MCF 10A (cell line): ENCODE results near the gene NR2F1-AS1. TPM values are rescaled to one million over a fixed set of nuclear protein-coding genes. Genes with fewer than 3 reads are reported as not detected.

Experiments used
- BruUV-seq: library from RNA; stranded (reverse); fragments of 400-500 nt; replicated peaks from 2 replicates; lab custom pipeline; 2021; lab: Mats Ljungman, UMichigan
- CTCF ChIA-PET: fragments of 300-600 bp; sonication (Branson Sonifier 250); formaldehyde crosslinking; extraction: SDS; loops from one replicate; lab custom pipeline; 2021; ENCODE audit warnings: antibody characterized with exemption, inconsistent platforms; lab: Yijun Ruan, JAX
- POLR2A ChIA-PET: fragments of 300-600, 350-650 bp; sonication (Branson Sonifier 250); formaldehyde crosslinking; extraction: SDS; loops from one replicate; lab custom pipeline; 2020; ENCODE audit warnings: antibody characterized with exemption, inconsistent platforms; lab: Yijun Ruan, JAX
- DNase-seq: peaks from one replicate; pipeline ENCODE4 v3.0.0-alpha.2; 2018; ENCODE audit not compliant: unreplicated experiment
- H3K27ac Mint-ChIP-seq: one replicate; pipeline ENCODE4 v1.8.0; 2022; ENCODE audit warnings: mild to moderate bottlenecking, low read depth, mixed read lengths; ENCODE audit not compliant: unreplicated experiment
- H3K27me3 Mint-ChIP-seq: one replicate; pipeline ENCODE4 v1.8.0; 2022; ENCODE audit warnings: mixed read lengths; ENCODE audit not compliant: insufficient read depth, unreplicated experiment
- H3K36me3 Mint-ChIP-seq: one replicate; pipeline ENCODE4 v1.8.0; 2022; ENCODE audit warnings: mild to moderate bottlenecking, moderate library complexity, mixed read lengths; ENCODE audit not compliant: insufficient read depth, unreplicated experiment
- H3K4me1 Mint-ChIP-seq: one replicate; pipeline ENCODE4 v1.8.0; 2022; ENCODE audit warnings: mixed read lengths; ENCODE audit not compliant: insufficient read depth, unreplicated experiment
- H3K4me3 Mint-ChIP-seq: one replicate; pipeline ENCODE4 v1.8.0; 2022; ENCODE audit warnings: mild to moderate bottlenecking, moderate library complexity, mixed read lengths; ENCODE audit not compliant: unreplicated experiment
- H3K9me3 Mint-ChIP-seq: one replicate; pipeline ENCODE4 v1.8.0; 2022; ENCODE audit warnings: mixed read lengths; ENCODE audit not compliant: unreplicated experiment
- intact Hi-C: fragments of 100-400 bp; cut with micrococcal nuclease; formaldehyde crosslinking; loops from 2 replicates; pipeline ENCODE4 v1.14.1; 2022
- total RNA-seq: library from RNA; stranded (reverse); gene quantifications from 2 replicates; pipeline ENCODE4 v1.2.3, GENCODE V29; 2022
- TF ChIP-seq, protein P1 (sequence below): fragments of 200-600 bp; IDR thresholded peaks from one replicate; pipeline ENCODE4 v1.8.0; 2022; ENCODE audit warnings: antibody characterized with exemption, mild to moderate bottlenecking; ENCODE audit not compliant: unreplicated experiment

The NR2F1-AS1 gene
- total RNA-seq, 1 experiment from 2014 or later, result 3.2 TPM

DNA sequence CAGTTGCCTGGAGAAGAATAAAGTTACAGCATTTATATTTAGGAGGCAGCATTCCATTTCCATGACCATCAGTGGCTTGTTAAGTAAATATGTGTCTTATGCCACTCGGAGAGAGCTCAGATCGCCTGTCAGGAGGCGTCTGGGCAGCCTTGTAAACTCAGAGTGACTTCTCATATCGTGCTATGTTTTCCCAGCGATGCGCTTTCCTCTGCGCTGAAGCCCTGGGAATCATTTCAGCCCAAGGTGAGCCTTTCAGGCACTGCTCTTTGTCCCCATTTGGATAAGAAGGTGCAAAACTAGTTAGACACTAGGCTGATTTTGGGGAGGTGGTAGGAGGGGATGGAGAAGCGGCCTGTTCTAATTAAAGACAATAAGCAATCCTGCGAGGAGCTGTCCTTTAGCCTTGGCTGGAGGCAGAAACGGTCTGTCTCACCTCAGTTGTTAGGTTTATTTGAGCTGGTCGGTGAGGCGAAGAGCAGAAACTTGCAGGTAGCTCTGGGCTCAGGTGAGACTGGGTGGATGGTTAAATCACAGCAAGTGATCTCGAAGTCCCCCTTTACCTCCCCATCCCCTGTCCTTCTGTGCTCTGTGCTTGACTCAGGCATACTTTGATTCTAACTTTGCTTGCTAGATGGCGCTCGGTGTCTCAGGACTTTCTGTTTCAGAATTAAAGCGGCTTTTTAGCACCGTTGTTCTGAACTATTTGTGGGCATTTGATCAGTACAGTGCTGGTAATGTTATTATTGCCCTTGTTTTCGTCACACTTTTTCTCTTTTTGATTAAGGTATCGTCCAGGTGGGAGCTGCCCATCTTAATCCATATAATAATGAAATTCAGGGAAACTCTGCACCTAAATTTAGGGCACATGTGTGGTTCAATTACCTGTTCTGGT lies 26.6 kb upstream of the NR2F1-AS1 start:
- Mint-ChIP-seq H3K27me3 (peaks cover 80% of the 10 kb centered on the region), H3K9me3 (no peaks in the 10 kb centered on the region), H3K4me1 (peaks cover 10% of the 10 kb centered on the region), H3K4me3 (no peak overlapping the region), H3K27ac (no peak overlapping the region), H3K36me3 (no peaks in the 10 kb centered on the region)
- peak; percentile 62 for DNase-seq
- BruUV-seq, result no TSS peak
- intact Hi-C loops, result loop anchor here (2.0 to 10.0 kb wide), 4 partner anchors 25 to 1247 kb away; partner anchors contain the start of gene NR2F1
- CTCF ChIA-PET, result interaction anchor here (0.5 to 4.4 kb wide), 53 partner anchors 10 to 1986 kb away, joined by 3 to 50 read pairs (median 4); partner anchors contain the start of gene NR2F1
- TF ChIP-seq, protein P1, sequence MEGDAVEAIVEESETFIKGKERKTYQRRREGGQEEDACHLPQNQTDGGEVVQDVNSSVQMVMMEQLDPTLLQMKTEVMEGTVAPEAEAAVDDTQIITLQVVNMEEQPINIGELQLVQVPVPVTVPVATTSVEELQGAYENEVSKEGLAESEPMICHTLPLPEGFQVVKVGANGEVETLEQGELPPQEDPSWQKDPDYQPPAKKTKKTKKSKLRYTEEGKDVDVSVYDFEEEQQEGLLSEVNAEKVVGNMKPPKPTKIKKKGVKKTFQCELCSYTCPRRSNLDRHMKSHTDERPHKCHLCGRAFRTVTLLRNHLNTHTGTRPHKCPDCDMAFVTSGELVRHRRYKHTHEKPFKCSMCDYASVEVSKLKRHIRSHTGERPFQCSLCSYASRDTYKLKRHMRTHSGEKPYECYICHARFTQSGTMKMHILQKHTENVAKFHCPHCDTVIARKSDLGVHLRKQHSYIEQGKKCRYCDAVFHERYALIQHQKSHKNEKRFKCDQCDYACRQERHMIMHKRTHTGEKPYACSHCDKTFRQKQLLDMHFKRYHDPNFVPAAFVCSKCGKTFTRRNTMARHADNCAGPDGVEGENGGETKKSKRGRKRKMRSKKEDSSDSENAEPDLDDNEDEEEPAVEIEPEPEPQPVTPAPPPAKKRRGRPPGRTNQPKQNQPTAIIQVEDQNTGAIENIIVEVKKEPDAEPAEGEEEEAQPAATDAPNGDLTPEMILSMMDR, result peak; percentile 58
- POLR2A ChIA-PET, result interaction anchor here (0.7 to 1.2 kb wide), 2 partner anchors 14 to 1130 kb away, joined by 3 to 5 read pairs; no protein-coding TSS in a partner anchor

- no peaks in the 10 kb centered on the region for H3K9me3 Mint-ChIP-seq
- POLR2A ChIA-PET, result no interaction called here
- CTCF ChIA-PET, result interaction anchor here (0.7 to 4.4 kb wide), 9 partner anchors 16 to 1434 kb away, joined by 3 to 50 read pairs (median 4); no protein-coding TSS in a partner anchor
- H3K36me3 Mint-ChIP-seq, result no peaks in the 10 kb centered on the region
- no peak overlapping the region for H3K4me3 Mint-ChIP-seq
- BruUV-seq, result no TSS peak
- H3K27ac Mint-ChIP-seq, result no peak overlapping the region
- TF ChIP-seq, protein P1, result no peak
- no peak for DNase-seq
- peaks cover 10% of the 10 kb centered on the region for H3K4me1 Mint-ChIP-seq
- intact Hi-C loops, result loop anchor here (2.0 to 10.0 kb wide), 3 partner anchors 24 to 1248 kb away; partner anchors contain the start of gene NR2F1
- H3K27me3 Mint-ChIP-seq, result peaks cover 67% of the 10 kb centered on the region
Observed at GRCh38 chr5:93606382-93606752, 25.3 kb upstream of the NR2F1-AS1 start.

DNA sequence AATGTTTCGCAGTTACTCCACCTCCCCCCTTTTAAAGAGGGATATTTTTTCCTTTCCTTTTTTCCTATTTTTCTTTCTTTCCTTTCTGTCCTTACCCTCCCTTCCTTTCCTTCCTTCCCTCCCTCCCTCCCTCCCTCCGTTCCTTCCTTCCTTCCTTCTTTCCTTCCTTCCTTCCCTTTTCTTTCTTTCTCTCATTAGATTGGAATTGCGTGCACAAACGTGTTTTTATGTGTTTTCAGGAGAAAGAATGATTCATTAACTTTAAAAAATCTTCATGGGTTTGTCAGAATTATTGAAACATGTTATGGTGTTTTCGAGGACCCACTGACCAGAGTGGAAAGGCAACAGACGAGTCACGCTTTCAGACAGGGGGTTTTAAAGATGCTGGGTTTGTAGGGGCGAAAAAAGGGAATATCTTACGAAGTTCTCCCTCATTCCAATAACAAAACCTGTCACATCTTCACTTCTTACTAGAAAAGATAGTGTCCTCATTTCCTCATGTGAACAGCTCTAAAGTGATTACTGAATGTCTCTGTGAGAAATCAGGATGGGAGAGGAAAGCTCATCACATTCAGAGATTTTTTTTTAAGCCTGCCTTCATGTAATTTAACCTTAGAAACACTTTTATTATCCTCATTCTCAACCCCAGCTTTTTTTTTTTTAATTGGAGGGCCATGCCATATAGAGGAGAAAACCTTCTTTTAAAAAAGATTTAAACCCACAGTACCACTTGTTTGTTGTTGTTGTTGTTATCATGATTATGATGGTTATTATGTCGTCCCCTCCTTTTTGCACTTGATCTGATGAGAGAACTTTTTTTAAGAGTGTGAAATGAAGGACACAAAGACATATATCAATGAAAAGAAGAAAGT lies 23.9 kb upstream of the NR2F1-AS1 start:
- no TSS peak for BruUV-seq
- H3K27ac Mint-ChIP-seq, result no peak overlapping the region
- CTCF ChIA-PET, result interaction anchor here (0.5 to 4.4 kb wide), 5 partner anchors 12 to 1959 kb away, joined by 3 to 50 read pairs (median 3); no protein-coding TSS in a partner anchor

More for the DNA sequence above, 23.9 kb upstream of the NR2F1-AS1 start:
- no peak overlapping the region for H3K4me3 Mint-ChIP-seq
- POLR2A ChIA-PET, result no interaction called here
- TF ChIP-seq, protein P1, result no peak
- no peaks in the 10 kb centered on the region for H3K36me3 Mint-ChIP-seq
- intact Hi-C loops, result loop anchor here (10.0 kb wide), 1 partner anchor 1250 kb away; no protein-coding TSS in a partner anchor
- peaks cover 10% of the 10 kb centered on the region for H3K4me1 Mint-ChIP-seq
- DNase-seq, result no peak
- H3K27me3 Mint-ChIP-seq, result peaks cover 52% of the 10 kb centered on the region
- no peaks in the 10 kb centered on the region for H3K9me3 Mint-ChIP-seq
